Measurements from ENCODE around the gene THOP1.

The THOP1 gene

GRCh38 chr19:2813235-2814160 lies 28.2 kb downstream of the THOP1 start:
- Histone ChIP-seq H3K27ac (ENCODE audit: low read depth, low read length, poor library complexity, severe bottlenecking) (no peak overlapping the region), H3K27me3 (ENCODE audit: insufficient read depth, low read length) (no peaks in the 10 kb centered on the region), H3K9ac (ENCODE audit: low read length) (no peak overlapping the region), H3K36me3 (ENCODE audit: insufficient read depth, low read length) (peaks cover 65% of the 10 kb centered on the region), H3K4me2 (ENCODE audit: low read length) (no peak overlapping the region), H3F3A (ENCODE audit: insufficient read depth, low read length) (no peaks in the 10 kb centered on the region), H3K9me3 (ENCODE audit: low read length) (no peaks in the 10 kb centered on the region), H3K4me3 (ENCODE audit: low read depth, low read length, poor library complexity, severe bottlenecking) (no peak overlapping the region), H3K79me2 (ENCODE audit: insufficient read depth, low read length) (no peaks in the 10 kb centered on the region), H2AFZ (ENCODE audit: low read length) (no peak overlapping the region), H3K9me2 (ENCODE audit: low read depth, low read length) (no peaks in the 10 kb centered on the region), H4K20me1 (ENCODE audit: insufficient read depth, low read length) (no peaks in the 10 kb centered on the region), H3K4me1 (ENCODE audit: insufficient read depth, low read length, severe bottlenecking) (no peaks in the 10 kb centered on the region)
- TF ChIP-seq CTCF (IDR thresholded peaks at IDR 0.05; ENCODE audit: low read length) (no peak), EZH2 (IDR thresholded peaks at IDR 0.05; ENCODE audit: borderline replicate concordance, low read length) (no peak)

DNA sequence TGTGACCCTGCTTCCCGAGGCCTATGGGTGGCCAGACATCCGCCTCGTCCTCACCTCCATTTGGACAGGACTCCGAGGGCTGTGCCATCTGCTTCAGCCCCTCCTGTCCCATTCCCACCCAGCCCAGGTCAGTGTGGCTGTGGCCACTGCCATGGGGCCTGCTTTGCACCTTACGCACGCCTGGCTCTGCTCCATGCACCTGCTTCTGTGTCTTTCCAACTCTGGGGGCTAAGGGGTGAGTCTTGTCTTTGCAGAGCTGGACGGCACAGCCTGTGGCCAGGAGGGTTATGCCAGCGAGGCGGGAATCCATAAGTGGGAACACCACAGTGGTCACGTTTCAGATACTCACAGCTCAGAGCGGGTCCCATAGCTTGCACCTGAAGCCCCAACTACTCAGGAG lies 29.1 kb downstream of the THOP1 start:
- Histone ChIP-seq H3K27me3 (ENCODE audit: insufficient read depth, low read length) (no peaks in the 10 kb centered on the region), H3K79me2 (ENCODE audit: insufficient read depth, low read length) (no peaks in the 10 kb centered on the region), H3F3A (ENCODE audit: insufficient read depth, low read length) (no peaks in the 10 kb centered on the region), H2AFZ (ENCODE audit: low read length) (no peak overlapping the region), H3K27ac (ENCODE audit: low read depth, low read length, poor library complexity, severe bottlenecking) (no peak overlapping the region), H3K36me3 (ENCODE audit: insufficient read depth, low read length) (peaks cover 56% of the 10 kb centered on the region), H3K9me3 (ENCODE audit: low read length) (no peaks in the 10 kb centered on the region), H3K9me2 (ENCODE audit: low read depth, low read length) (no peaks in the 10 kb centered on the region), H4K20me1 (ENCODE audit: insufficient read depth, low read length) (no peaks in the 10 kb centered on the region), H3K4me2 (ENCODE audit: low read length) (no peak overlapping the region), H3K4me1 (ENCODE audit: insufficient read depth, low read length, severe bottlenecking) (no peaks in the 10 kb centered on the region), H3K4me3 (ENCODE audit: low read depth, low read length, poor library complexity, severe bottlenecking) (no peak overlapping the region), H3K9ac (ENCODE audit: low read length) (no peak overlapping the region)
- TF ChIP-seq EZH2 (IDR thresholded peaks at IDR 0.05; ENCODE audit: borderline replicate concordance, low read length) (no peak), CTCF (IDR thresholded peaks at IDR 0.05; ENCODE audit: low read length) (no peak)

DNA sequence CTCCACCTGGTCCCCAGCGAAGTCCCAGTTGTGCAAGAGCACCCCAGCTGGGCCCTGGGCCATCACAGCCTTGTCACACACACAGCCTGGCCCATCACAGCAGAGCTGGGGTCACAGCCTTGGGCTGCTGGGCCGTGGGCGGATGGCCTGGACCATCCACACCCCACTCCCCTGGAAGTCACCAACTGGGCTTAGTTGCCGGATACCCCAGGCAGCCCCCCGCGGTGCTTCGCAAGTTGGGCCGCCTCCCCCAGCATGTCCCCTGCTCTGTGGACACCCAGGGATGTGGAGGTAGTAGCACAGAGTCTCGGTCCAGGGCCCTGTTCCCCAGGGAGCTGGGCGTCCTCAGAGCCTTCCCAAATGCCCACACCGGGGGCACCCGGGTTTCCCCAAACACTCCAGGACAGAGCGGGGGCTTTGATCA lies 29.9 kb downstream of the THOP1 start:
- H3K4me2 ChIP-seq (ENCODE audit: low read length): no peak overlapping the region
- peaks cover under 1% of the 10 kb centered on the region for H3K4me1 ChIP-seq (ENCODE audit: insufficient read depth, low read length, severe bottlenecking)
- no peak for TF ChIP-seq EZH2 (IDR thresholded peaks at IDR 0.05; ENCODE audit: borderline replicate concordance, low read length)
- no peak for TF ChIP-seq CTCF (IDR thresholded peaks at IDR 0.05; ENCODE audit: low read length)
- no peaks in the 10 kb centered on the region for H3K79me2 ChIP-seq (ENCODE audit: insufficient read depth, low read length)
- no peaks in the 10 kb centered on the region for H3K9me3 ChIP-seq (ENCODE audit: low read length)
- H3K9ac ChIP-seq (ENCODE audit: low read length): no peak overlapping the region
- no peaks in the 10 kb centered on the region for H3K27me3 ChIP-seq (ENCODE audit: insufficient read depth, low read length)
- no peaks in the 10 kb centered on the region for H3K9me2 ChIP-seq (ENCODE audit: low read depth, low read length)
- H3F3A ChIP-seq (ENCODE audit: insufficient read depth, low read length): no peaks in the 10 kb centered on the region
- no peak overlapping the region for H2AFZ ChIP-seq (ENCODE audit: low read length)
- peaks cover 49% of the 10 kb centered on the region for H3K36me3 ChIP-seq (ENCODE audit: insufficient read depth, low read length)
- H4K20me1 ChIP-seq (ENCODE audit: insufficient read depth, low read length): no peaks in the 10 kb centered on the region
- H3K27ac ChIP-seq (ENCODE audit: low read depth, low read length, poor library complexity, severe bottlenecking): no peak overlapping the region
- no peak overlapping the region for H3K4me3 ChIP-seq (ENCODE audit: low read depth, low read length, poor library complexity, severe bottlenecking)
